GM12878 (cell line): ENCODE data around the gene PDF. TPM values are rescaled to one million over a fixed set of nuclear protein-coding genes. Genes with fewer than 3 reads are reported as not detected.

Source experiments
- ATAC-seq: fragments of 200-7000 bp; cut with Tn5 transposase; 3 replicates; pipeline ENCODE4 v1.9.1; 2020; ENCODE audit warnings: mild to moderate bottlenecking, moderate library complexity
- BruUV-seq: library from RNA; stranded (reverse); fragments of 400-500 nt; replicated peaks from 2 replicates; lab custom pipeline; 2021; lab: Mats Ljungman, UMichigan
- CTCF ChIA-PET: fragments of 300-600 bp; sonication (Branson Sonifier 250); formaldehyde crosslinking; extraction: SDS; loops from one replicate; lab custom pipeline; 2021; ENCODE audit warnings: inconsistent platforms; lab: Yijun Ruan, JAX
- POLR2A ChIA-PET: fragments of 350-600 bp; formaldehyde crosslinking; extraction: SDS; loops from one replicate; lab custom pipeline; 2021; ENCODE audit warnings: inconsistent platforms; lab: Charles Lee
- RAD21 ChIA-PET: fragments of 300-600 bp; sonication (Branson Sonifier 250); formaldehyde crosslinking; loops from one replicate; lab custom pipeline; 2023; ENCODE audit warnings: antibody characterized with exemption; ENCODE audit not compliant: unreplicated experiment; lab: Charles Lee
- SMC1A ChIA-PET: fragments of 300-600 bp; sonication (Branson Sonifier 250); formaldehyde crosslinking; loops from one replicate; lab custom pipeline; 2023; ENCODE audit not compliant: unreplicated experiment, uncharacterized antibody; lab: Charles Lee
- DNase-seq: peaks from one replicate; pipeline ENCODE4 v3.0.0-alpha.2; 2011; ENCODE audit warnings: low read depth, low spot score
- FAIRE-seq: peaks from 3 replicates; lab custom pipeline; 2011; peaks lifted over from hg19 to GRCh38; lab: Jason Lieb, UNC
- H2AFZ ChIP-seq: 2 replicates; pipeline ENCODE4 v1.6.0; 2011; ENCODE audit warnings: low read depth, low read length, control low read depth; ENCODE audit not compliant: control insufficient read depth
- H3K27ac ChIP-seq: 2 replicates; pipeline ENCODE4 v1.5.1; 2011; ENCODE audit warnings: control low read depth; ENCODE audit not compliant: control insufficient read depth, insufficient read depth
- H3K27me3 ChIP-seq, 2 experiments: replicated peaks in 1 of 2; 2 replicates each; pipeline versions ENCODE4 v1.6.0 to v1.6.1; 2011; ENCODE audit warnings: low read length in 1 of 2; ENCODE audit not compliant: control insufficient read depth in 2 of 2, insufficient read depth in 2 of 2
- H3K36me3 ChIP-seq, 2 experiments: 2 replicates each; pipeline ENCODE4 v1.5.1; 2011; ENCODE audit warnings: low read length in 1 of 2; ENCODE audit not compliant: control insufficient read depth in 2 of 2, insufficient read depth in 2 of 2
- H3K4me1 ChIP-seq: 2 replicates; pipeline ENCODE4 v1.6.1; 2011; ENCODE audit warnings: mild to moderate bottlenecking, low read length, moderate library complexity, mixed read lengths; ENCODE audit not compliant: control insufficient read depth, insufficient read depth
- H3K4me2 ChIP-seq: 2 replicates; pipeline ENCODE4 v1.6.0; 2011; ENCODE audit warnings: control low read depth; ENCODE audit not compliant: control insufficient read depth, insufficient read depth
- H3K4me3 ChIP-seq: fragments of 200-600 bp; sonication (generic); 2 replicates; pipeline ENCODE4 v1.5.1; 2016
- H3K79me2 ChIP-seq: 2 replicates; pipeline ENCODE4 v1.6.0; 2011; ENCODE audit warnings: low read length; ENCODE audit not compliant: control insufficient read depth, insufficient read depth
- H3K9ac ChIP-seq: 2 replicates; pipeline ENCODE4 v1.8.0; 2011; ENCODE audit warnings: low read length, control low read depth, mixed read lengths; ENCODE audit not compliant: control insufficient read depth, insufficient read depth
- H3K9me3 ChIP-seq: replicated peaks from 3 replicates; pipeline ENCODE4 v1.5.1; 2011; ENCODE audit warnings: mild to moderate bottlenecking, low read length; ENCODE audit not compliant: control insufficient read depth, insufficient read depth
- H4K20me1 ChIP-seq: 2 replicates; pipeline ENCODE4 v1.6.0; 2011; ENCODE audit not compliant: control insufficient read depth, insufficient read depth
- MEF2B ChIP-seq: fragments of 450-650 bp; IDR thresholded peaks from 2 replicates; pipeline ENCODE4 v1.6.1; 2018; ENCODE audit warnings: mild to moderate bottlenecking, moderate library complexity; ENCODE audit not compliant: partially characterized antibody, poor library complexity, severe bottlenecking
- TARDBP ChIP-seq: IDR thresholded peaks from 2 replicates; pipeline ENCODE4 v1.6.1; 2016; ENCODE audit warnings: borderline replicate concordance
- WGBS: methylation state at CpG from one replicate; pipeline ENCODE4 v1.1.6; 2016; ENCODE audit warnings: low lambda C conversion rate; ENCODE audit not compliant: insufficient replicate concordance, insufficient coverage; ENCODE audit errors: missing lambda C conversion rate; 5-methylcytosine and 5-hydroxymethylcytosine counted together
- in situ Hi-C: fragments of 300-500 bp; cut with MboI; formaldehyde crosslinking; loops from 9 replicates; pipeline ENCODE4 v1.14.3; 2018; ENCODE audit warnings: mixed read lengths
- intact Hi-C: fragments of 100-400 bp; cut with micrococcal nuclease; formaldehyde crosslinking; loops from one replicate; pipeline ENCODE4 v1.14.2; 2022; ENCODE audit not compliant: unreplicated experiment
- polyA plus RNA-seq, 11 experiments: library from polyadenylated mRNA; depleted of rRNA in 4 of 11; unstranded in 6 of 11; stranded (reverse) in 5 of 11; fragments of >200 nt; fragmentation: Nextera tagmentation in 4 of 11; fragmentation: Illumina TruSeq in 1 of 11; extraction: Ambion mirVana in 4 of 11; extraction: Trizol in 1 of 11; gene quantifications; 1 replicate in 1 of 11; 2 replicates in 10 of 11; pipeline versions ENCODE4 v1.2.1 to v1.2.3, GENCODE V29; 2011 to 2016; ENCODE audit warnings: inconsistent platforms in 2 of 11, missing spikeins in 2 of 11, low read depth in 1 of 11
- total RNA-seq, 4 experiments: library from RNA; depleted of rRNA in 3 of 4; stranded (reverse); fragments of >200 nt in 3 of 4; fragmentation: Illumina TruSeq in 1 of 4; extraction: Trizol in 1 of 4; gene quantifications; 2 replicates each; pipeline versions ENCODE4 v1.2.1 to v1.2.3, GENCODE V29; 2013 to 2021
- TF ChIP-seq, protein P1 (sequence below): IDR thresholded peaks from 2 replicates; pipeline ENCODE4 v1.6.1; 2012; ENCODE audit warnings: mild to moderate bottlenecking, low read depth, low read length

The PDF gene
- total and polyA plus RNA-seq, 10 of the 15 experiments (the other 5 are each of a cell fraction or from before 2014, with no cell fraction given): 0.13 to 44.1 (median 16.7) TPM

DNA sequence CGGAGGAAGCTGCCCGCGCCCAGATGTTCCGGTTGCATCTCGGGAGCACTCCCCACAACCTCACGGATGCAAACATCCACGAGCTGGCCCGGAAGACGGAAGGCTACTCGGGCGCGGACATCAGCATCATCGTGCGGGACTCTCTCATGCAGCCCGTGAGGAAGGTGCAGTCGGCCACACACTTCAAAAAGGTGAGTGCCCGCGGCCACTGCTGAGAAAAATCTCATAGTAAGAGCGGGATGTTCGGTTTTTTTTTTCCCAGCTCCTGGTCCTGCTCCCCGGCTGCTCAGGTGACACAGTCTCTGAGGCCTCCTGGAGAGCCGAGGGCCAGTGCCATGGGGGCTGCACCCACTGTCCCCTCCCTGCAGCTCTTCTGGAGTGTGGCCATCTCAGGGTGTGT, 9.3 kb downstream of the PDF start (continued):
- TF ChIP-seq, protein P1, sequence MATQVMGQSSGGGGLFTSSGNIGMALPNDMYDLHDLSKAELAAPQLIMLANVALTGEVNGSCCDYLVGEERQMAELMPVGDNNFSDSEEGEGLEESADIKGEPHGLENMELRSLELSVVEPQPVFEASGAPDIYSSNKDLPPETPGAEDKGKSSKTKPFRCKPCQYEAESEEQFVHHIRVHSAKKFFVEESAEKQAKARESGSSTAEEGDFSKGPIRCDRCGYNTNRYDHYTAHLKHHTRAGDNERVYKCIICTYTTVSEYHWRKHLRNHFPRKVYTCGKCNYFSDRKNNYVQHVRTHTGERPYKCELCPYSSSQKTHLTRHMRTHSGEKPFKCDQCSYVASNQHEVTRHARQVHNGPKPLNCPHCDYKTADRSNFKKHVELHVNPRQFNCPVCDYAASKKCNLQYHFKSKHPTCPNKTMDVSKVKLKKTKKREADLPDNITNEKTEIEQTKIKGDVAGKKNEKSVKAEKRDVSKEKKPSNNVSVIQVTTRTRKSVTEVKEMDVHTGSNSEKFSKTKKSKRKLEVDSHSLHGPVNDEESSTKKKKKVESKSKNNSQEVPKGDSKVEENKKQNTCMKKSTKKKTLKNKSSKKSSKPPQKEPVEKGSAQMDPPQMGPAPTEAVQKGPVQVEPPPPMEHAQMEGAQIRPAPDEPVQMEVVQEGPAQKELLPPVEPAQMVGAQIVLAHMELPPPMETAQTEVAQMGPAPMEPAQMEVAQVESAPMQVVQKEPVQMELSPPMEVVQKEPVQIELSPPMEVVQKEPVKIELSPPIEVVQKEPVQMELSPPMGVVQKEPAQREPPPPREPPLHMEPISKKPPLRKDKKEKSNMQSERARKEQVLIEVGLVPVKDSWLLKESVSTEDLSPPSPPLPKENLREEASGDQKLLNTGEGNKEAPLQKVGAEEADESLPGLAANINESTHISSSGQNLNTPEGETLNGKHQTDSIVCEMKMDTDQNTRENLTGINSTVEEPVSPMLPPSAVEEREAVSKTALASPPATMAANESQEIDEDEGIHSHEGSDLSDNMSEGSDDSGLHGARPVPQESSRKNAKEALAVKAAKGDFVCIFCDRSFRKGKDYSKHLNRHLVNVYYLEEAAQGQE: no peak
- TF ChIP-seq, all 136 proteins: peak for 0

DNA sequence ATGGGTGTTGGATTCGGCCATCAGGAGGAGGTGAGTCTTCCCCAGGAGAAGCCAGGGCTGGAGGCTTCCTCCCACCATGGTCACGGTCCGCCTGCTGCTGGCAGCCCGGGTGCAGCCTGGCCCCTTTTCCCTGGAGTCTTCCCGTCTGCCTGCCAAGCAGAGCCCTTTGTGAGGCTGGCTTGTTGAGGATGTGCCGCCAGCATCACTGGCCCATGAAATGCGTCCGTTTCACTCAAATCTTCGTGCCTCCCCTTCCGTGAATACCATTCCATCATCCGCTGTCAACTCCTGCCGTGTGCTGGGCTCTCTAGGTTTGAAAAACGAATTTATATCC, 9.7 kb downstream of the PDF start:
- Histone ChIP-seq H4K20me1 (no peaks in the 10 kb centered on the region), H3K4me3 (no peak overlapping the region), H3K27ac (no peak overlapping the region), H3K9ac (no peak overlapping the region), H3K36me3 (peaks cover 29 to 52% of the 10 kb centered on the region in 2 experiments), H3K79me2 (peaks cover 14% of the 10 kb centered on the region), H3K4me1 (no peaks in the 10 kb centered on the region; the same call in 1 of the 2 replicates), H2AFZ (no peak overlapping the region), H3K4me2 (no peak overlapping the region), H3K27me3 (no peaks in the 10 kb centered on the region), H3K9me3 (no peaks in the 10 kb centered on the region)
- RAD21 ChIA-PET: no interaction called here
- TF ChIP-seq TARDBP (no peak), MEF2B (no peak)
- POLR2A ChIA-PET: no interaction called here
- SMC1A ChIA-PET: no interaction called here
- DNase-seq (no peak), ATAC-seq (no peak), FAIRE-seq (no peak)
- 94% methylated on average over 13 of the region's 13 CpGs for WGBS
- intact Hi-C loops: no loop called here
- in situ Hi-C loops: no loop called here
- BruUV-seq: no TSS peak
- CTCF ChIA-PET: no interaction called here
